Measurements from ENCODE around the gene FAM222B. TPM values are rescaled to one million over a fixed set of nuclear protein-coding genes. Genes with fewer than 3 reads are reported as not detected.

Gene FAM222B
- total RNA-seq, 1 experiment from 2014 or later: 18.5 TPM

DNA sequence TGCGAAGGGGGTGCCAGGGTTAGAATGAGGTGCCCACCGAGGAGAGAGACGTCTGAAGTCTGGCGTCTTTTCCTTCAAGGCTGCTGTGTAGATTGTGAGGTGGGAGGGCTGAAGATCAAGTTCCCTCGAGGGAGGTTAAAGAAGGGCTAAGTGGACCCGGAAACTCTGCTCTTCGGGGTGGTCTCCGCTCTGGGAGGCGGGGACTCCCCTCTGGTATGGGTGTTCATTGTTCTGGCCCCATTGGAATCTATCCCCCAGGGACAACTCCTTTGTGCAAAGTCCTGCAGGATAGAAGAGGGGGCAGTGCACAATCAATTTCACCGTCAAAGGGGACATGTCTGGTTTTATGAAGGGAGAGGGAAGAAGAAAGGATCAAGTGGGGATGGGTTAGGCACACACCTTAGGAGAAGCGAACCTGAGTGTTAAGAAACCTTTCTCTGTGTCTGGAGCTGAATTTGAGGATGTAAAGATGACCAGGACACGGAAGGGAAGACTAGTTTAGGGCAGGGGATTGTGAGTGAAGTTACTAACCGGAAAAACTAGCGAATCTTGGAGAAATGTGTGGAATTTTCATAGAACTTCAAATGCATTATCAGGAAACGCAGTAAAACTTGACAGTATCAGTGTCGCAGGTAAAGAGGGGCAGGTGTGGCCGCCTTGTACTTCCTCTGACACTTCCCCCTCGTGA, 124.1 kb downstream of the FAM222B start:
- ChIA-PET CTCF (interaction anchor here (1.4 kb wide), 1 partner anchor 72 kb away, joined by 8 read pairs; no protein-coding TSS in a partner anchor), POLR2A (interaction anchor here (1.2 to 18.0 kb wide), 7 partner anchors 10 to 232 kb away, joined by 5 to 1135 read pairs (median 73); partner anchors contain the start of genes BLTP2, NEK8, PHF12 and SDF2)
- peak overlapping the region; percentile 97 for H3K27ac Mint-ChIP-seq (ENCODE audit: low read depth, unreplicated experiment)
- peak overlapping the region; percentile 91 for H3K4me3 Mint-ChIP-seq (ENCODE audit: unreplicated experiment)
- DNase-seq (ENCODE audit: unreplicated experiment): no peak
- TF ChIP-seq, protein P1, sequence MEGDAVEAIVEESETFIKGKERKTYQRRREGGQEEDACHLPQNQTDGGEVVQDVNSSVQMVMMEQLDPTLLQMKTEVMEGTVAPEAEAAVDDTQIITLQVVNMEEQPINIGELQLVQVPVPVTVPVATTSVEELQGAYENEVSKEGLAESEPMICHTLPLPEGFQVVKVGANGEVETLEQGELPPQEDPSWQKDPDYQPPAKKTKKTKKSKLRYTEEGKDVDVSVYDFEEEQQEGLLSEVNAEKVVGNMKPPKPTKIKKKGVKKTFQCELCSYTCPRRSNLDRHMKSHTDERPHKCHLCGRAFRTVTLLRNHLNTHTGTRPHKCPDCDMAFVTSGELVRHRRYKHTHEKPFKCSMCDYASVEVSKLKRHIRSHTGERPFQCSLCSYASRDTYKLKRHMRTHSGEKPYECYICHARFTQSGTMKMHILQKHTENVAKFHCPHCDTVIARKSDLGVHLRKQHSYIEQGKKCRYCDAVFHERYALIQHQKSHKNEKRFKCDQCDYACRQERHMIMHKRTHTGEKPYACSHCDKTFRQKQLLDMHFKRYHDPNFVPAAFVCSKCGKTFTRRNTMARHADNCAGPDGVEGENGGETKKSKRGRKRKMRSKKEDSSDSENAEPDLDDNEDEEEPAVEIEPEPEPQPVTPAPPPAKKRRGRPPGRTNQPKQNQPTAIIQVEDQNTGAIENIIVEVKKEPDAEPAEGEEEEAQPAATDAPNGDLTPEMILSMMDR (IDR thresholded peaks at IDR 0.05; ENCODE audit: unreplicated experiment): no peak
- no peaks in the 10 kb centered on the region for H3K27me3 Mint-ChIP-seq (ENCODE audit: insufficient read depth, unreplicated experiment)
- intact Hi-C loops (cut with micrococcal nuclease): loop anchor here (2.0 kb wide), 1 partner anchor 72 kb away; no protein-coding TSS in a partner anchor
- no TSS peak for BruUV-seq (replicated peaks)
- H3K9me3 Mint-ChIP-seq (ENCODE audit: unreplicated experiment): no peaks in the 10 kb centered on the region
- peaks cover 31% of the 10 kb centered on the region for H3K4me1 Mint-ChIP-seq (ENCODE audit: insufficient read depth, unreplicated experiment)
- H3K36me3 Mint-ChIP-seq (ENCODE audit: insufficient read depth, unreplicated experiment): peaks cover 65% of the 10 kb centered on the region

DNA sequence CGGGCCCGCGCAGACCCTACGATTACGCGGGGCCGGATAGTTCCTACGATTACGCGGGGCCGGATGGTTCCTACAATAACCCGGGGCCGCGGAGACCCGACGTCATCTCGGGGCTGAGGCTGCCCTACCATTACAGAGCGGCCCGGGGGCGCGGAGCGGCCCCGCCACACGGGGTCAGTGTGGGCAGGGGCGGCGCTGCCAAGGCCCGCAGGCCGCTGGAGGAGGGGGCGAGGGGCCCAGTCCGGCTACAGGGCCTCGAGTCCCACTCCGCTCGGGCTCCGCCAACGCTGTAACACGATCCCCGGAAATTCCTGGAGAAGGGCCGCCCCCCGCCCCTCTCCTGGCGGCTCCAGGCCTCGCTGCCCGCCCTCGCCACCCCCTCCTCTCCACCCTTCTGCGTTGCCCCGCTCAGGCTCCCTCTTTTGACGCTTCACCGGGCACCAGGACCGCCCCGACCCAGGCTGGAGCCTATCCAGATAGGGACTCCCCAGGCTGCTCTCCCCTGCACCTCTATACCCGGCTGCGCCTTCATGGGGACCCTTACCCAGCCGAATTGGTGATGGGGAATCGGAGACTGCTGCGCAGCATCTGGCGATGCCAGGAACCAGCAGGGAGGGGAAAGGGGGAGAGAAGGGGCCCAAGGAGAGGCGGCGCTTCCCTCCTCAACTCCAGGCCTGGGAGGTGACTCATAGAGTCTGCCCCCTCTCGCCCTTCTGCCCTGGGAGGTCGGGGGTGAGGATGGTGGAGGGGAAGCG, 124.8 kb downstream of the FAM222B start, which contains the start of gene RAB34:
RAB34 (minus strand) TSS at position 291 of the 755 bp plus-strand sequence. CDS start 602 bp downstream, outside the sequence.
- Mint-ChIP-seq H3K9me3 (ENCODE audit: unreplicated experiment) (no peaks in the 10 kb centered on the region), H3K4me3 (ENCODE audit: unreplicated experiment) (peak within 1 kb of the TSS; percentile 91), H3K27me3 (ENCODE audit: insufficient read depth, unreplicated experiment) (no peaks in the 10 kb centered on the region), H3K27ac (ENCODE audit: low read depth, unreplicated experiment) (peak within 1 kb of the TSS; percentile 97), H3K4me1 (ENCODE audit: insufficient read depth, unreplicated experiment) (peaks cover 31% of the 10 kb centered on the region), H3K36me3 (ENCODE audit: insufficient read depth, unreplicated experiment) (peaks cover 63% of the 10 kb centered on the region)
- intact Hi-C loops (cut with micrococcal nuclease): loop anchor here (2.0 kb wide), 1 partner anchor 71 kb away; no protein-coding TSS in a partner anchor
- TF ChIP-seq, protein P1 (IDR thresholded peaks at IDR 0.05; ENCODE audit: unreplicated experiment): peak; percentile 26
- peak; percentile 90 for DNase-seq (ENCODE audit: unreplicated experiment)
- CTCF ChIA-PET: interaction anchor here (2.1 kb wide), 1 partner anchor 9 kb away, joined by 12 read pairs; the partner anchor contains the start of gene TLCD1
- no TSS peak for BruUV-seq (replicated peaks)
- POLR2A ChIA-PET: interaction anchor here (2.5 to 18.0 kb wide), 6 partner anchors 8 to 233 kb away, joined by 17 to 1135 read pairs (median 75); partner anchors contain the start of genes BLTP2, NEK8, PHF12 and SDF2

DNA sequence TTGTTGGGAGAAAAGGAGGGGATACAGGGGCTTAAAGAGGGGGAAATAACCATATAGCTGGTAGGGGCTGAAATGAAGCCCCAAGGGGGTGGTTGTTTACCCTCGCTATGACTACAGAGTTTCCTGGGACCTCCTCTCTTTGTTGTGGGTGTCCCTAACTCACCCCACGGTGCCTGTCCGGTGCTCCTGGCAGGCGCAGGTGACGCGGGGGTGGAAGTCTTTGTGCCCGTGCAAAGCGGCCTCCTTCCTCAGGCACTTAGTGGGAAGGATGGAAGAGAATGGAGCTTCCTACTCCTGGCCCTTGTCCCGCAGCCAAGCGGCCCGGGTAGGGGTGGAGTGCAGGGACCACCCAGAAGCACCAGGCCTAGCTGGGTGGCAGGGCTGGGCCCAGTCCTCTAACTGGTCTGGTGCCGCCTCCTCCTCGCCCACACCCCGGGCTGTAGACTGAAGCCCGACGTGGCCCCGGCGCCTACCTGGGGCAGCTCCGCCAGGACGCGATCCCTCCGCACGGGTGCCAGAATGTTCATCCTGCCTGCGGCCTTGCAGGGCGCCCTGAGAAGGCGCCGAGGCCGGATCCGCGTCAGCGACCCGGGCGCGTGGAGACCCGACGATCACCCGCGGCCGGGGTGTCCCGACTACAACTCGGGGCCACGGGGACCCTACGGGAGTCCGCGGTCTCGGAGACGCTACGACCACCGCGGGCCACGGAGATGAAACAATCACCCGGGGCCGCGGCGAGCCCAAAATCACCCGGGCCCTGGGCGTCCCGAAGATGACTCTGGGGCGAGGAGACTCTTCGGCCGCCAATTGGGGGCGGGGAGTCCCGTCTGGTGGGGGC, 125.6 kb downstream of the FAM222B start:
- Mint-ChIP-seq H3K27me3 (ENCODE audit: insufficient read depth, unreplicated experiment) (no peaks in the 10 kb centered on the region), H3K4me1 (ENCODE audit: insufficient read depth, unreplicated experiment) (peaks cover 36% of the 10 kb centered on the region), H3K9me3 (ENCODE audit: unreplicated experiment) (no peaks in the 10 kb centered on the region), H3K36me3 (ENCODE audit: insufficient read depth, unreplicated experiment) (peaks cover 61% of the 10 kb centered on the region), H3K4me3 (ENCODE audit: unreplicated experiment) (peak overlapping the region; percentile 91), H3K27ac (ENCODE audit: low read depth, unreplicated experiment) (peak overlapping the region; percentile 97)
- no TSS peak for BruUV-seq (replicated peaks)
- TF ChIP-seq, protein P1 (IDR thresholded peaks at IDR 0.05; ENCODE audit: unreplicated experiment): no peak
- intact Hi-C loops (cut with micrococcal nuclease): no loop called here
- ChIA-PET CTCF (interaction anchor here (0.6 to 2.1 kb wide), 5 partner anchors 9 to 115 kb away, joined by 3 to 12 read pairs (median 3); partner anchors contain the start of gene TLCD1), POLR2A (interaction anchor here (0.6 to 3.6 kb wide), 16 partner anchors 9 to 675 kb away, joined by 3 to 31 read pairs (median 4); partner anchors contain the start of genes ALDOC, BLTP2, NEK8 and SDF2)
- DNase-seq (ENCODE audit: unreplicated experiment): peak; percentile 43

All from MCF 10A (cell line).